ENCODE data around the gene PLXNB2. TPM values are rescaled to one million over a fixed set of nuclear protein-coding genes. Genes with fewer than 3 reads are reported as not detected.

The PLXNB2 gene
- total RNA-seq, 1 donor from 2014 or later = 20.6 TPM

DNA sequence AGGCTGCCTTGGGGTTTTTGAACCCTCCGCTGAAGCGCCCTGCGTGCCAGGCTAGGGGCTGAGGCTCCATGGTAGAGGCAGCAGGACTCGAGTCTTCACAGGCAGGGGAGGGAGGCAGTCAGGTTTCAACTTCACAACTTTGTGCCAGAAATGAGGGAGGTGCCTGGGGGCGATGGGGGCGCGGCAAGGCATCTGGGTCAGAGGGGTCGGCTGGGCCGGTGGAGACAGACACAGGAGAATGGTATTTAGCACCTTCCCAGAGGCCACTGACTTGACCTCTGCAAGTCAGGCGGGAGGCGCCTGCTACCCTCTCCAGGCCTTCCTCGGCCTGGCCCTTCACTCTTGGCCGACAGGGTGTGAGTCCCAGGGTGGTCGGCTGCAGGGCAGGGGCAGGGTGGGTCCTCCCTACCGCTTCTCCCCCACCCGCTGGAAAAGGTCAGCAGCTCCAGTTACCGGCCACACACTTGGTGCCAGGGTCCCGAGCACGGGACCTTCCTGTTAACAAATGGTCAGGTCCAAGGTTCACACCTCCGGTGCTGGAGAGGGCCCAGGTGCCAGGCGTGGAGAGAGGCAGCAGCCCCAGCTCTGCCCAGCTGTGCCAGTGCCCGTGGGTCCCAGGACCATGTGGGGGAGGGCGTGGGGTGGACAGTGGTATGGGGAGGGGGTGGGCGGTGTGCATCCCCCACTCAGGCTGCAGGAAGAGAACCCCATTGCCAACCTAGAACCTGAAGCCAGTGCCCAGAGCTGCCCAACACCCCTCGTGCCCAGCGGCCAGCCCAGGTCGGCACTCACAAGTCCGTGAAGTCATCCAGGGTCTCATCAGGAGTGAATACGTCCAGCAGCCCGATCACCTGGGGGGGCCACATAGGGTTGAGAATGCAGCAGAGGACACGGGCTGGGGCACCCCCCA lies 49.7 kb downstream of the PLXNB2 start:
- intact Hi-C loops (cut with micrococcal nuclease) = no loop called here
- CTCF ChIA-PET = no interaction called here
- ATAC-seq (ENCODE audit: low read depth) (no peak), DNase-seq (no peak)
- Mint-ChIP-seq H3K4me1 (peaks cover 9% of the 10 kb centered on the region), H3K9me3 (no peaks in the 10 kb centered on the region), H3K36me3 (ENCODE audit: low read depth) (no peaks in the 10 kb centered on the region), H3K27me3 (peaks cover 11% of the 10 kb centered on the region), H3K27ac (no peak overlapping the region), H3K4me3 (no peak overlapping the region)
- TF ChIP-seq, protein P1, sequence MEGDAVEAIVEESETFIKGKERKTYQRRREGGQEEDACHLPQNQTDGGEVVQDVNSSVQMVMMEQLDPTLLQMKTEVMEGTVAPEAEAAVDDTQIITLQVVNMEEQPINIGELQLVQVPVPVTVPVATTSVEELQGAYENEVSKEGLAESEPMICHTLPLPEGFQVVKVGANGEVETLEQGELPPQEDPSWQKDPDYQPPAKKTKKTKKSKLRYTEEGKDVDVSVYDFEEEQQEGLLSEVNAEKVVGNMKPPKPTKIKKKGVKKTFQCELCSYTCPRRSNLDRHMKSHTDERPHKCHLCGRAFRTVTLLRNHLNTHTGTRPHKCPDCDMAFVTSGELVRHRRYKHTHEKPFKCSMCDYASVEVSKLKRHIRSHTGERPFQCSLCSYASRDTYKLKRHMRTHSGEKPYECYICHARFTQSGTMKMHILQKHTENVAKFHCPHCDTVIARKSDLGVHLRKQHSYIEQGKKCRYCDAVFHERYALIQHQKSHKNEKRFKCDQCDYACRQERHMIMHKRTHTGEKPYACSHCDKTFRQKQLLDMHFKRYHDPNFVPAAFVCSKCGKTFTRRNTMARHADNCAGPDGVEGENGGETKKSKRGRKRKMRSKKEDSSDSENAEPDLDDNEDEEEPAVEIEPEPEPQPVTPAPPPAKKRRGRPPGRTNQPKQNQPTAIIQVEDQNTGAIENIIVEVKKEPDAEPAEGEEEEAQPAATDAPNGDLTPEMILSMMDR (IDR thresholded peaks at IDR 0.05) = no peak
- POLR2A ChIA-PET = no interaction called here

DNA sequence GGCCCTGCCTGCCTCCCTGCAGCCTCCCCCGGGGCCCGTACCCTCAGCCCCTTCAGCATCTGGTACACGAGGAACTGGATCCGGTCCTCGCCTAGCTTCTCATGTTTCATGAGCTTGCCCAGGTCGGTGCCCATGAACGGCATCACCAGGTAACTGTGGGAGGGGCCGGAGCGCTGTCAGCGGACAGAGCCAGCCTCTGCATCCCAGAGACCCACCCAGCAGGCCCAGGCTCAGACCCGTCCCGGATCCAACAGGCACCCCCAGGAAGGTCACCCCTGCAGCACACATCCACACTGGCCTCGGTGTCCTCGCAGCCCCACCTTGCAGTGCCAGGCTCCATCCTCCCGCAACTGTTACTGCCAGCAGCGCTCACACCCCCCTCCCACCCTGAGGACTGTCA lies 50.4 kb downstream of the PLXNB2 start:
- no peak for DNase-seq
- intact Hi-C loops (cut with micrococcal nuclease) = no loop called here
- POLR2A ChIA-PET = no interaction called here

DNA sequence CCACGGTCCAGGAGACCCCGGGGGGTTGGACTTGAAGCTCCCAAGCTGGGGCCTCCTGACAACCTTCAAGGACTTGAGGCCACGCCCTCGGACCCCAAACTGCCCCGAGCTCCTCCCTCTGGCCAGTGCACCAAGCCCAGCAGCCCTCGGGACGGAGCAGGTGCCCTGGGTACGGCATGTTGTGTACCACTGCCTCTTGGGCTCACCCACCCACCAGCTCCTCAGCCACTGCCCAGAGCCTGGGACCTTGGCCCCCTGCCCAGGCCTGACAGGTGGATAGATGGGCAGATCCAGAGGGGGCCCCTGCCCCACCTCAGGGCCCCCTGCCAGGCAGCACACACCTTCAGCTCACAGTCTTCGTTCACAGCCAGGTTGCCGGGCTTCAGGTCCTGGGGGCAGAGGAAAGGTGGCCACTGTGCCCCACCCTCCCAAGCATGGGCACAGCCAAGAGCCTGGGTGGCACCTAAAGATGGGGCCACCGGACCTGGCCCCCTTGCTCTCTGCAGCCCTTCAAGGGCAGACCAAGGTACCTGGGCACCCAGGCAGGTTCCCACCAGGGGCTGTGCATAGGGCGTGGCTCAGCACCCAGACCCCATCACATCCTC lies 51.1 kb downstream of the PLXNB2 start:
- no peak overlapping the region for H3K4me3 Mint-ChIP-seq
- ATAC-seq (ENCODE audit: low read depth) (no peak), DNase-seq (no peak)
- no peak overlapping the region for H3K27ac Mint-ChIP-seq
- ChIA-PET CTCF (interaction anchor here (0.6 kb wide), 1 partner anchor 241 kb away, joined by 3 read pairs; no protein-coding TSS in a partner anchor), POLR2A (no interaction called here)
- H3K4me1 Mint-ChIP-seq = no peaks in the 10 kb centered on the region
- no peaks in the 10 kb centered on the region for H3K9me3 Mint-ChIP-seq
- H3K36me3 Mint-ChIP-seq (ENCODE audit: low read depth) = no peaks in the 10 kb centered on the region
- intact Hi-C loops (cut with micrococcal nuclease) = no loop called here
- H3K27me3 Mint-ChIP-seq = peaks cover 4% of the 10 kb centered on the region
- TF ChIP-seq, protein P1 (IDR thresholded peaks at IDR 0.05) = no peak

More for the DNA sequence above, 50.4 kb downstream of the PLXNB2 start:
- H3K4me1 Mint-ChIP-seq = peaks cover 2% of the 10 kb centered on the region
- no peaks in the 10 kb centered on the region for H3K9me3 Mint-ChIP-seq
- no peak for ATAC-seq (ENCODE audit: low read depth)
- peaks cover 6% of the 10 kb centered on the region for H3K27me3 Mint-ChIP-seq
- CTCF ChIA-PET = no interaction called here
- no peak overlapping the region for H3K27ac Mint-ChIP-seq
- TF ChIP-seq, protein P1 (IDR thresholded peaks at IDR 0.05) = no peak
- H3K36me3 Mint-ChIP-seq (ENCODE audit: low read depth) = no peaks in the 10 kb centered on the region
- H3K4me3 Mint-ChIP-seq = no peak overlapping the region

DNA sequence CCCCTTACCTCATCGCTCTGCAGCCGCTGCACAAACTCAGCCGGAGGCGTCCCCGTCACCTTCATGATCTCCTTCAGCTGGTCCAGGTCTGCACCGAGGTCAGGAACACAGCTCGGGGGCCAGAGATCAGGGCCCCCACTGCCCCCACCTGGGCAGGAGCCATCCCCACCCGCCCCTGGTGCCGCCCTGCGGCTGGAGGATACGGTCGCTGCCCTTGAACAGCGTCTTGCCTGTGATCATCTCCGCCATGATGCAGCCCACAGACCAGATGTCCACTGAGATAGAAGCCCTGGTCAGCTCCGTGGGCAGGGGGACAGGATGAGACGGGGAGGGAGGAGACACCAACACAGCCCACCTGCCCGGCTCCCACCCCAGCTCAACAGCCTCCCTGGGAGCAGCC lies 51.8 kb downstream of the PLXNB2 start:
- H3K36me3 Mint-ChIP-seq (ENCODE audit: low read depth) = peaks cover 1% of the 10 kb centered on the region
- POLR2A ChIA-PET = interaction anchor here (0.6 kb wide), 1 partner anchor 270 kb away, joined by 4 read pairs; the partner anchor contains the start of gene SCO2
- intact Hi-C loops (cut with micrococcal nuclease) = no loop called here

More for the DNA sequence above, 51.8 kb downstream of the PLXNB2 start:
- H3K9me3 Mint-ChIP-seq = no peaks in the 10 kb centered on the region
- CTCF ChIA-PET = interaction anchor here (0.6 kb wide), 1 partner anchor 241 kb away, joined by 3 read pairs; no protein-coding TSS in a partner anchor
- TF ChIP-seq, protein P1 (IDR thresholded peaks at IDR 0.05) = no peak
- H3K27ac Mint-ChIP-seq = no peak overlapping the region
- no peak for ATAC-seq (ENCODE audit: low read depth)
- peaks cover 4% of the 10 kb centered on the region for H3K27me3 Mint-ChIP-seq
- H3K4me1 Mint-ChIP-seq = peaks cover 2% of the 10 kb centered on the region
- DNase-seq = no peak
- H3K4me3 Mint-ChIP-seq = no peak overlapping the region

Measured in activated B cell treated with CpG ODN at 0.5 μM for 24 hours (primary cell).